ENCODE results near the gene CIAO3.
"Not testable (repeated sequence)": the region's sequence is repeated elsewhere in the genome, so short reads cannot be mapped to it uniquely, and the experiment has no call there.

The CIAO3 gene

GRCh38 chr16:749010-749409 lies 8.2 kb upstream of the CIAO3 start:
- no peak overlapping the region for H3K4me3 ChIP-seq (ENCODE audit: low read depth, low read length)
- no peak for TF ChIP-seq CTCF (IDR thresholded peaks at IDR 0.05; ENCODE audit: control insufficient read depth, extremely low read depth, insufficient read depth)
- no peak for DNase-seq (ENCODE audit: low read depth)

- H3K4me3 ChIP-seq (ENCODE audit: low read depth, low read length), result no peak overlapping the region
- no peak for TF ChIP-seq CTCF (IDR thresholded peaks at IDR 0.05; ENCODE audit: control insufficient read depth, extremely low read depth, insufficient read depth)
- DNase-seq (ENCODE audit: low read depth), result no peak
Measured at GRCh38 chr16:747978-748746, 7.4 kb upstream of the CIAO3 start.

- DNase-seq (ENCODE audit: low read depth), result no peak
- no peak for TF ChIP-seq CTCF (IDR thresholded peaks at IDR 0.05; ENCODE audit: control insufficient read depth, extremely low read depth, insufficient read depth)
Measured at GRCh38 chr16:746637-747036, 5.8 kb upstream of the CIAO3 start.

GRCh38 chr16:745739-746138 lies 4.9 kb upstream of the CIAO3 start:
- peak; percentile 28; the same call in 1 of the 2 replicates for TF ChIP-seq CTCF (IDR thresholded peaks at IDR 0.05; ENCODE audit: control insufficient read depth, extremely low read depth, insufficient read depth)
- DNase-seq (ENCODE audit: low read depth), result no peak
- H3K4me3 ChIP-seq (ENCODE audit: low read depth, low read length), result no peak overlapping the region

More at GRCh38 chr16:746637-747036, 5.8 kb upstream of the CIAO3 start:
- no peak overlapping the region for H3K4me3 ChIP-seq (ENCODE audit: low read depth, low read length)

GRCh38 chr16:743794-744500 lies 3.1 kb upstream of the CIAO3 start:
- H3K4me3 ChIP-seq (ENCODE audit: low read depth, low read length), result no peak overlapping the region
- no peak for DNase-seq (ENCODE audit: low read depth)
- TF ChIP-seq CTCF (IDR thresholded peaks at IDR 0.05; ENCODE audit: control insufficient read depth, extremely low read depth, insufficient read depth), result no peak

GRCh38 chr16:742894-743293 lies 2.1 kb upstream of the CIAO3 start:
- not testable (repeated sequence) for DNase-seq (ENCODE audit: low read depth); H3K4me3 ChIP-seq (ENCODE audit: low read depth, low read length)

- H3K4me3 ChIP-seq (ENCODE audit: low read depth, low read length), result no peak overlapping the region
- DNase-seq (ENCODE audit: low read depth), result no peak
- no peak for TF ChIP-seq CTCF (IDR thresholded peaks at IDR 0.05; ENCODE audit: control insufficient read depth, extremely low read depth, insufficient read depth)
Measured at GRCh38 chr16:741986-742629, 1.3 kb upstream of the CIAO3 start.

Measured in LNCaP clone FGC (cell line).